SU-DHL-6 (cell line): Measurements from ENCODE around the gene HAUS7.

Experiments
- EZH2phosphoT487 ChIP-seq: fragments of 200-600 bp; sonication (generic), shearing (Covaris generic); conservative IDR thresholded peaks from 2 replicates; pipeline ENCODE4 v1.6.1; 2018; ENCODE audit warnings: mild to moderate bottlenecking, antibody characterized with exemption, low read length, moderate library complexity, mixed read lengths
- TF ChIP-seq, protein P1 (sequence below): fragments of 200-600 bp; sonication (generic); IDR thresholded peaks from one replicate; pipeline ENCODE4 v1.5.1; 2017; ENCODE audit warnings: antibody characterized with exemption, mild to moderate bottlenecking, low read length, moderate library complexity; ENCODE audit not compliant: insufficient read depth, poor library complexity, severe bottlenecking

DNA sequence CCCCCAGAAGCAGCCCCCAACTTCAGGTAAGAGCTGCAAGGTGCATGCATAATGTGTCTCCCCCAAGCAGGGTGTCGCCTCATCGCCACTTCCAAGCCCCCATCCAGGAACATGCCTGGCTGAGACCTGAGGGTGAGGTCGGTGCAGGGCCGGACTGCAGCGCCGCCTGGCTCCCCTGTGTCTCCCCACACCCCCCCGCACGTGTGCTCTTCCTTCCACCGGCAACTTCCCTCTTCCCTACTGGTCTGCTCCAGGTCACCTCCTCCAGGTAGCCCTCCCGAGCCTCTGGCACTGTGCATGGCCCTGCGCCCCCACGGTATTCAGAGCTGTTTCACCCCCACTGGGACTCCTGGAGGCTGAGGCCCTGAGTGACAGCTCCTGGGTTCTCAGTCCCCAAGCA, 22.2 kb upstream of the HAUS7 start:
- no peak for TF ChIP-seq EZH2phosphoT487
- TF ChIP-seq, protein P1, sequence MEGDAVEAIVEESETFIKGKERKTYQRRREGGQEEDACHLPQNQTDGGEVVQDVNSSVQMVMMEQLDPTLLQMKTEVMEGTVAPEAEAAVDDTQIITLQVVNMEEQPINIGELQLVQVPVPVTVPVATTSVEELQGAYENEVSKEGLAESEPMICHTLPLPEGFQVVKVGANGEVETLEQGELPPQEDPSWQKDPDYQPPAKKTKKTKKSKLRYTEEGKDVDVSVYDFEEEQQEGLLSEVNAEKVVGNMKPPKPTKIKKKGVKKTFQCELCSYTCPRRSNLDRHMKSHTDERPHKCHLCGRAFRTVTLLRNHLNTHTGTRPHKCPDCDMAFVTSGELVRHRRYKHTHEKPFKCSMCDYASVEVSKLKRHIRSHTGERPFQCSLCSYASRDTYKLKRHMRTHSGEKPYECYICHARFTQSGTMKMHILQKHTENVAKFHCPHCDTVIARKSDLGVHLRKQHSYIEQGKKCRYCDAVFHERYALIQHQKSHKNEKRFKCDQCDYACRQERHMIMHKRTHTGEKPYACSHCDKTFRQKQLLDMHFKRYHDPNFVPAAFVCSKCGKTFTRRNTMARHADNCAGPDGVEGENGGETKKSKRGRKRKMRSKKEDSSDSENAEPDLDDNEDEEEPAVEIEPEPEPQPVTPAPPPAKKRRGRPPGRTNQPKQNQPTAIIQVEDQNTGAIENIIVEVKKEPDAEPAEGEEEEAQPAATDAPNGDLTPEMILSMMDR, result no peak
